ENCODE results near the gene PTPRF.

PTPRF gene

DNA sequence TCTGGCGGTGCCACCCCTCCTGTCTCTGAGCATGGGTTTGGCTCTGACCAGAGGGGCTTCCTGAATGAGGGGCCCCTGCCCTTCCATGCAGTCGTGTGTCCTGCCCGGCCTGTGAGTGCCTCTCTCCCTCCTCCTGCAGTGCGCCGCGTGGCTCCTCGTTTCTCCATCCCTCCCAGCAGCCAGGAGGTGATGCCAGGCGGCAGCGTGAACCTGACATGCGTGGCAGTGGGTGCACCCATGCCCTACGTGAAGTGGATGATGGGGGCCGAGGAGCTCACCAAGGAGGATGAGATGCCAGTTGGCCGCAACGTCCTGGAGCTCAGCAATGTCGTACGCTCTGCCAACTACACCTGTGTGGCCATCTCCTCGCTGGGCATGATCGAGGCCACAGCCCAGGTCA lies 57.9 kb downstream of the PTPRF start:
- TF ChIP-seq, protein P1, sequence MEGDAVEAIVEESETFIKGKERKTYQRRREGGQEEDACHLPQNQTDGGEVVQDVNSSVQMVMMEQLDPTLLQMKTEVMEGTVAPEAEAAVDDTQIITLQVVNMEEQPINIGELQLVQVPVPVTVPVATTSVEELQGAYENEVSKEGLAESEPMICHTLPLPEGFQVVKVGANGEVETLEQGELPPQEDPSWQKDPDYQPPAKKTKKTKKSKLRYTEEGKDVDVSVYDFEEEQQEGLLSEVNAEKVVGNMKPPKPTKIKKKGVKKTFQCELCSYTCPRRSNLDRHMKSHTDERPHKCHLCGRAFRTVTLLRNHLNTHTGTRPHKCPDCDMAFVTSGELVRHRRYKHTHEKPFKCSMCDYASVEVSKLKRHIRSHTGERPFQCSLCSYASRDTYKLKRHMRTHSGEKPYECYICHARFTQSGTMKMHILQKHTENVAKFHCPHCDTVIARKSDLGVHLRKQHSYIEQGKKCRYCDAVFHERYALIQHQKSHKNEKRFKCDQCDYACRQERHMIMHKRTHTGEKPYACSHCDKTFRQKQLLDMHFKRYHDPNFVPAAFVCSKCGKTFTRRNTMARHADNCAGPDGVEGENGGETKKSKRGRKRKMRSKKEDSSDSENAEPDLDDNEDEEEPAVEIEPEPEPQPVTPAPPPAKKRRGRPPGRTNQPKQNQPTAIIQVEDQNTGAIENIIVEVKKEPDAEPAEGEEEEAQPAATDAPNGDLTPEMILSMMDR (IDR thresholded peaks at IDR 0.05), result no peak
- TF ChIP-seq ZFX (IDR thresholded peaks at IDR 0.05; ENCODE audit: borderline replicate concordance), result no peak

DNA sequence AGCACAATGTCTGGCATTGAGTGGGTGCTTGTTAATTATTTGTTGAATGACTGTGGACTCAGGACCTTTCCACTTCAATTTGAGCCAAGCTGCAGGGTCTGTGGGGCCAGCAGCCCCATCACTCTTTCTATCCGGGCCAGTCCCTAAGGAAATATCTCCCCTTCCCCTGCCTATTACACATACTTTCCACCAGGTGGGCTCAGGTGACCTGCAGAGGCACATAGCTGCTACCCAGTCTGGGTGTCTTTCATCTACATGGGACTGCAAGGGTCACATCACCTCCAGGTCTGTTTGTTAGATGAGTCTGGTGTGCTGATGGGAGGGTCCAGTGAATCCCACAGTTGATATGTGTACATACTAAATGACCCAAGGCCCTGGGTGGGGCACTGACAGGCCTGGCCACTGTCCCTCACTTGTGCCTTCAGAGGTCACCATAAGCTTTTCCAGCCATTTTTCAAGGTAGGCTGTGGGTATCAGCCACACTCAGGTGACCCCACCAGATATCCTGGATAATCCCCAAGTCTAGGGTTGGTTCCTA lies 59.8 kb downstream of the PTPRF start:
- TF ChIP-seq, protein P1 (IDR thresholded peaks at IDR 0.05), result no peak
- TF ChIP-seq ZFX (IDR thresholded peaks at IDR 0.05; ENCODE audit: borderline replicate concordance), result no peak

More for the DNA sequence above, 57.9 kb downstream of the PTPRF start:
- no peak overlapping the region for H3K27ac ChIP-seq

DNA sequence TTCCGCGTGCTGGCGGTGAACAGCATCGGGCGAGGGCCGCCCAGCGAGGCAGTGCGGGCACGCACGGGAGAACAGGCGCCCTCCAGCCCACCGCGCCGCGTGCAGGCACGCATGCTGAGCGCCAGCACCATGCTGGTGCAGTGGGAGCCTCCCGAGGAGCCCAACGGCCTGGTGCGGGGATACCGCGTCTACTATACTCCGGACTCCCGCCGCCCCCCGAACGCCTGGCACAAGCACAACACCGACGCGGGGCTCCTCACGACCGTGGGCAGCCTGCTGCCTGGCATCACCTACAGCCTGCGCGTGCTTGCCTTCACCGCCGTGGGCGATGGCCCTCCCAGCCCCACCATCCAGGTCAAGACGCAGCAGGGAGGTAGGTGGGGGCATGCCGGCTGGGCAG lies 60.5 kb downstream of the PTPRF start:
- H3K27ac ChIP-seq, result no peak overlapping the region
- TF ChIP-seq ZFX (IDR thresholded peaks at IDR 0.05; ENCODE audit: borderline replicate concordance), result no peak
- TF ChIP-seq, protein P1 (IDR thresholded peaks at IDR 0.05), result no peak

More for the DNA sequence above, 59.8 kb downstream of the PTPRF start:
- no peak overlapping the region for H3K27ac ChIP-seq

DNA sequence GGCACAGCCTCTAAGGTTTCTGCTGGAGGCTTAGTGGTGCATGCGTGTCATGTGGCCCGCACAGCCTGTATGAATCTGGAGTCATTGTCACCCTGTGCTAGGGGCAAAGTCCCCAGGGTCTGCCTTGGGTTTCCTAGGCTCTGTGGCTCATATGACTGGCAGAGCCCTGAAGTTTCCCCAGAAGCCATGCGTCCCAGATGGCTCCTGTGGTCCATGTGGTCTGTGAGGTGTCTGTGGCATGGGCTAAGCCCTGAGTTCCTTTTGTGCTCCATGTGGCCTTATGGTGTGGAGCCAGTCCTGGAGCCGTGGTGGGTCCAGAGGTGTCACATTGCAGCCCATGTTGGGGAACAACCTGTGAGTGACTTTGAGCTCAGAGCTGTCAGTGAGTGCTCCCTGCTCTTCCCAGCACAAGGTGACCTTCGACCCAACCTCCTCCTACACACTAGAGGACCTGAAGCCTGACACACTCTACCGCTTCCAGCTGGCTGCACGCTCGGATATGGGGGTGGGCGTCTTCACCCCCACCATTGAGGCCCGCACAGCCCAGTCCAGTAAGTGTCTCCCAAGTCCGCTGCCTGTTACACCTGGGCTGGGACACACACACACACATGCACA lies 61.5 kb downstream of the PTPRF start:
- TF ChIP-seq, protein P1 (IDR thresholded peaks at IDR 0.05), result no peak
- no peak overlapping the region for H3K27ac ChIP-seq

DNA sequence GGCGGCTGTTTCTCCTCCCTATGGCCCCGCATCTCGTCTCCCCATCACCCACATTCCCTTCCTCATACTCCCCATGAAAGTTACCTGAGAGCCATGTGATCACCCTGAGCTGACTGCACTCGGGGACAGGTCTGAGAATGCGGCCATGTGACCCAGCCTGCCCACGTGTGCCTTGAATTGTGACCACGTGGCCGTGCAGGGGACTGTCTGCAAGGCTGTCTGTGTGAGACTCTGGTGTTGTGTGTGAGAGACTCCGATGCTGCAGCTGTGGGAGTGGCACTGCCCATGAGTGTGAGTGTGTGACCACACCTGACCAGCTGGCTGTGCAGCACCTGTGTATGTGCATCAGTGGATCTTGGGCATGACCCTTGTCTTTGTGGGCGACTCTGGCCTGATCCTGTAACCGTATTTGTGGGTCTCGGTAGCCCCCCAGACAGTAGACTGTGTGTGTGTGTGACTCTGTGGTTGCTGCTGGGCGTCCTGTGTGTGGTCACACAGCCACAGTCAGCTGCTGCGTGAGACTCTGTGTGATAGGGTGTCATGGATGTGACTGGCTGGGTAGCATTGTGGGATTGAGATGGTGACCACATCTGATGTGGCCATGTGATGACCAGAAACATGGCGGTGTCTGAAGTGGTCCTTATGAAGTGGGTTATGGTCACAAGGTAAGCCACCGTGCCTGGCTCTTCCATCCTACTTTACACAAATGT lies 62.4 kb downstream of the PTPRF start:
- TF ChIP-seq ZFX (IDR thresholded peaks at IDR 0.05; ENCODE audit: borderline replicate concordance), result no peak
- TF ChIP-seq, protein P1 (IDR thresholded peaks at IDR 0.05), result no peak
- H3K27ac ChIP-seq, result no peak overlapping the region

DNA sequence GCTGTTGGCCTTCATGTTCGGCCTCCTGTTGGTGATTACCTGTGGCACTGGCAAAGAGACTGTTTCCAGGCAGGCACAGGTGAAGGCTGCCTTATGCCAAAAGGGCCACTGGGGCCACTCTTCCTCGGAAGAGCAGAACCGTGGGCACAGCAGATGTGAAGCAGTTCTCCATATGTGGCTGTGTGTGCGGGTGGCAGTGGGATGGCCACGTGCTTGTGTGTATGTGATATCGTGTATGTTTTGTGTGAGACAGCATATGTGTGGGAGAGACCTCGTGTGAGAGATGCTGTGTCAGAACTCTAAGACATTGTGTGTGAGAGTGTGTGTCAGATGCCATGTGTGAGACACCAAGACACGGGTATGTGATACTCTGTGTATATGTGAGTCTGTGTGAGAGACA lies 65.9 kb downstream of the PTPRF start:
- no peak for TF ChIP-seq ZFX (IDR thresholded peaks at IDR 0.05; ENCODE audit: borderline replicate concordance)
- TF ChIP-seq, protein P1 (IDR thresholded peaks at IDR 0.05), result no peak
- H3K27ac ChIP-seq, result no peak overlapping the region

DNA sequence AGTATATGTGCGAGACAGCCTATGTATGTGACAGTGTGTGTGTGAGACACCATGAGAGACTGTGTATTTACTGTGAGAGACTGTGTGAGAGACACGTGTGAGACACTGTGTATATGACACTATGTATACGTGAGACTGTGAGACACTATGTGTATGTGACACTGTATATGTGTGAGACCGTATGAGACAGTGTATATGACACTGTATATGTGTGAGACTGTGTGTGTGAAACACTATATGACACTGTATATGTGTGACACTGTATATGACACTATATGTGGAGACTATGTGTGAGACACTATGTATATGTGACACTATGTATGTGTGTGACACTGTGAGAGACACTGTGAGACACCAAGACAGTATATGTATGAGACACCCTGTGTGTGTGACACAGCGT lies 66.3 kb downstream of the PTPRF start:
- no peak overlapping the region for H3K27ac ChIP-seq

More for the DNA sequence above, 66.3 kb downstream of the PTPRF start:
- TF ChIP-seq, protein P1 (IDR thresholded peaks at IDR 0.05), result no peak
- TF ChIP-seq ZFX (IDR thresholded peaks at IDR 0.05; ENCODE audit: borderline replicate concordance), result no peak

Data from 22Rv1 (cell line).